T-helper 1 cell treated with Interleukin-12 subunit alpha and Interleukin-12 subunit beta and Interleukin-4 antibody, amounts not matched to agents 30 μg/mL and 1 μg/mL, for 36 hours (primary cell): ENCODE measurements around the gene SLC39A11.

Experiments
- H3K27ac Mint-ChIP-seq: one replicate; pipeline ENCODE4 v1.8.0; 2021; ENCODE audit warnings: mild to moderate bottlenecking, mixed read lengths
- H3K27me3 Mint-ChIP-seq: one replicate; pipeline ENCODE4 v1.8.0; 2021; ENCODE audit warnings: low read depth, mixed read lengths
- H3K36me3 Mint-ChIP-seq: one replicate; pipeline ENCODE4 v1.8.0; 2021; ENCODE audit warnings: low read depth, mixed read lengths
- H3K4me1 Mint-ChIP-seq: one replicate; pipeline ENCODE4 v1.8.0; 2021; ENCODE audit warnings: low read depth, mixed read lengths
- H3K4me3 Mint-ChIP-seq: one replicate; pipeline ENCODE4 v1.8.0; 2021; ENCODE audit warnings: mild to moderate bottlenecking, moderate library complexity, mixed read lengths
- H3K9me3 Mint-ChIP-seq: one replicate; pipeline ENCODE4 v1.8.0; 2021; ENCODE audit warnings: mixed read lengths

The SLC39A11 gene

DNA sequence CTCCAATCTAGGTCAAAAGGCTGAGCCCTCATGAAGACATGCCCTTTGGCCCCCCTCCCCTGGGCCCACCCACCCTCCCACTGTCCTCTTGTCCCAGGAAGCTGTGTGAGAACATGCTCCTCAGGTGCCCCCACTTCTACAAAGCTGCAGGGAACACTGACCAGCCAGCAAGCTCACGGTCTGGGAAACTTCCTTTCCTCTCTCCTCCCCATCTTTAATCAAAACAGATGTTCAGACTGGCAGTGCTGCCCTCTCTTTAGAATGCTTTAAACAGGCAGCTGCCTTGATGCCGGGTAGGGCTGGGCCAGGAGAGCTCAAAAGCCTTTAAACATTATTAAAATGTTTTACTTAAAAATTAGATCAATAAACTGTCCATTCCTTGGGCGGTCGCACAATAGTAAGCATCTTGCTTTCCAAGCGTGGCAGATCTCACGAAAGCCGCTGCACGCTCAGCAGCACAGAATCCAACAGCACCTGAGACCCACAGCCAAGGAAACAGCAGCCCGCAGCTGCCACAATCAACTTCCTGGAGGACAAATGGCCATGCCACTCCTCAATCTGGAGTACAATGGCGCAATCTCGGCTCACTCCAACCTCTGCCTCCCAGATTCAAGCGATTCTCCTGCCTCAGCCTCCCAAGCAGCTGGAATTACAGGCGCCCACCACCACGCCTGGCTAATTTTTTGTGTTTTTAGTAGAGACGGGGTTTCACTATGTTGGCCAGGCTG is 399.2 kb downstream of the SLC39A11 start:
- Mint-ChIP-seq H3K27ac (no peak overlapping the region), H3K4me1 (peaks cover 2% of the 10 kb centered on the region), H3K9me3 (no peaks in the 10 kb centered on the region), H3K36me3 (no peaks in the 10 kb centered on the region), H3K27me3 (no peaks in the 10 kb centered on the region), H3K4me3 (no peak overlapping the region)

DNA sequence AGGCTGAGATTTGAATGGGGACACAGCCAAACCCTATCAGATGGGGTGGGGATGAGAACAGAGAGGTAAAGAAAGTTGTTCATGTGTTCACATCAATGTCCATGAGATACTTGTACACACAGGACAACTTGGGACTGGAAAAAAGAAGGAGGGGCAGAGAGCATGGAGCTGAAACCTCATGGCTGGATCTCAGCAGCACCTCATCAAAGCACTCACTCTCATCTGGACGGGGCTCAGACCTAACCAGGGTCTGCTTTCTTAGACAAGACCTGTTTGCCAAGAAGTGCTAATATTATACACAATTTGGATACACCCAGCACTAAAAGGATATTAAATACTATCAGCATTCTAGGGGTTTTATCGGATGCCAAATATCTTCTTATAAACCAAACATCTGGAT is 399.8 kb downstream of the SLC39A11 start:
- Mint-ChIP-seq H3K4me3 (no peak overlapping the region), H3K27ac (no peak overlapping the region), H3K27me3 (no peaks in the 10 kb centered on the region), H3K4me1 (no peaks in the 10 kb centered on the region), H3K9me3 (no peaks in the 10 kb centered on the region), H3K36me3 (no peaks in the 10 kb centered on the region)

DNA sequence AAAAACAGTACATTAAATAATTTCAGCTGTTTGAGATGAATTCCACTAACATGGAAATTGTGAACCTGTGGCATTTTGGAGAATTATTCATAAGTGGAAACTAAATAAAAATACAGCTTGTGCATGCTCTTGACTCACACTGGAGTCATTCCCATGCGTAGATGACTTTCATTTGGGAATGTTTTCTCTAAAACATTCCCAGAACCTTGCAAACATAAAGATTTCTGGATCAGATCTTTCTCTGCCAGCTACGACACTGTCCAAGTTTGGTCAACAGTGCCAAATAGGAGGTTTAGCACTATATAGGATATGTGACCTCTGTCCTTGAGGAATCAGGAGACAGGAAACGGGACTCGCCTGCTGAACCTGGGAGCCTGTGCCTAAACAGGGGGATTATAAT is 400.9 kb downstream of the SLC39A11 start:
- no peaks in the 10 kb centered on the region for H3K4me1 Mint-ChIP-seq
- H3K27ac Mint-ChIP-seq, result no peak overlapping the region
- H3K9me3 Mint-ChIP-seq, result no peaks in the 10 kb centered on the region
- no peaks in the 10 kb centered on the region for H3K36me3 Mint-ChIP-seq
- H3K27me3 Mint-ChIP-seq, result no peaks in the 10 kb centered on the region
- H3K4me3 Mint-ChIP-seq, result no peak overlapping the region

DNA sequence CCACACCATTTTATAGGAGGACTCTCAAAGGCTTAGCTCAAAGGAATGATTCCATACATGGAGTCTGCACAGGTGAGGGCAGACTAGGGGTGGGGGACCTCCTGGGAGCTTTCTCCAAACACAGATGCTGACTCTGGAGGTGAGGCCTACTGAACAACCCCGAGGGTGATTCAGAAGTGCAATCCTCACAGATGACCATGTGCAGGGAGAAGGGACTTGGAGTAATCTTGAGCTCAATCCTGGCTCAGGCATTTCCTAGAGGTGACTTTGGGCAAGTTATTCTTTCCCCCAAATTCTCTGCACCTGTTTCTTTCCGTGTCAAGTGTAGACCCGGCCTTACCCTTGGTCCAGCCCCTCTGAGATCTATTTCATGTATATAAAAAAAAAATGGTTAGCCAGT is 401.5 kb downstream of the SLC39A11 start:
- H3K27me3 Mint-ChIP-seq, result no peaks in the 10 kb centered on the region
- H3K27ac Mint-ChIP-seq, result no peak overlapping the region
- H3K9me3 Mint-ChIP-seq, result no peaks in the 10 kb centered on the region
- no peaks in the 10 kb centered on the region for H3K36me3 Mint-ChIP-seq
- no peaks in the 10 kb centered on the region for H3K4me1 Mint-ChIP-seq
- H3K4me3 Mint-ChIP-seq, result no peak overlapping the region

DNA sequence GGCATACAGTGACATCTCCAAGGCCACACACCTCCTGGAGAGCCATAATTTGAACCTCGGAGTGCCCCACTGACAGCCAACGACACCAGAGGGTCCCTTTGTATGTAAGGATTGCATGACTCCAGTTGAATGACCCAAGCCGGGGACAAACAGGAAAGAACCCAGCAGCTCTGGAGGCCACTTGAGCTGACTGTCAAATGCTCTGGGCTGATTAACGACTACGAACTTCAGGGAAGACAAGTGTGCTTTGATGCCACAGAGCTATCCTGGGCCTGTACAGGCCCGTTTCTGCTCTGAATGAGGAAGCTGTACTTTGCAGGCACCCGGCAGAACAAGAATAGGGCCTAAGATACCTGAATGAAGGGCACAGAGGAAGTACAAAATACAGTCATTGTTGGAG is 404.6 kb downstream of the SLC39A11 start:
- Mint-ChIP-seq H3K9me3 (no peaks in the 10 kb centered on the region), H3K4me1 (peaks cover 1% of the 10 kb centered on the region), H3K36me3 (no peaks in the 10 kb centered on the region), H3K4me3 (no peak overlapping the region), H3K27ac (no peak overlapping the region), H3K27me3 (no peaks in the 10 kb centered on the region)

DNA sequence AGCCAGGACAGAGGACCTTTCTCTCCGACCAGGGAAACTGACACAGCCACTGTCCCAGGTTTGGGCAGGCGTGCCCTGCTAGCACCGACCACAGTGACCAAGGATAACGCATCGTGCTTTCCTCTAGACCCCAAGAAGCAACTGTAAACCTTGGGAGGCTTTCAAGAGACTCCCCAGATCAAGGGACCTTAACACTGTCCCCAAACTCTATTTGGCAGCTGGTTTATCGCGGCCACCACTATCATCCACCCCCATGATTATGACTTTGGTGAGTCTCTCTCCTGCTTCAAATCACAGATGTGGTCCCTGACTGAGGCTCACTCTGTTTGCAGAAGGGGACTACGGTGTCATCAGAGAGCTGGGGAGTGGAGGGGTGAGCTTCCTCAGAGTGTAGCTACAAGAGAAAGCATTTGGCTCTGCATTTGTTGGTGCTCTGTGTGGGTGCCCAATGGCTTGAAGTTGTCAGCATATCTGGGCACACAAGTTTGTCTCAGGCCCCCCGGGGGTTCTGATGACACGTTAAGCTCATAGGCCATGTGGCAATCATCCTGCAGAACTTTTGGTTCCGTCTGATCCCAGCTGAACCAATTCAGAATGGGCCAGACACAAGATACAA is 408.0 kb downstream of the SLC39A11 start:
- H3K9me3 Mint-ChIP-seq, result no peaks in the 10 kb centered on the region
- no peak overlapping the region for H3K4me3 Mint-ChIP-seq
- no peaks in the 10 kb centered on the region for H3K36me3 Mint-ChIP-seq
- peaks cover 1% of the 10 kb centered on the region for H3K4me1 Mint-ChIP-seq
- no peaks in the 10 kb centered on the region for H3K27me3 Mint-ChIP-seq
- no peak overlapping the region for H3K27ac Mint-ChIP-seq

DNA sequence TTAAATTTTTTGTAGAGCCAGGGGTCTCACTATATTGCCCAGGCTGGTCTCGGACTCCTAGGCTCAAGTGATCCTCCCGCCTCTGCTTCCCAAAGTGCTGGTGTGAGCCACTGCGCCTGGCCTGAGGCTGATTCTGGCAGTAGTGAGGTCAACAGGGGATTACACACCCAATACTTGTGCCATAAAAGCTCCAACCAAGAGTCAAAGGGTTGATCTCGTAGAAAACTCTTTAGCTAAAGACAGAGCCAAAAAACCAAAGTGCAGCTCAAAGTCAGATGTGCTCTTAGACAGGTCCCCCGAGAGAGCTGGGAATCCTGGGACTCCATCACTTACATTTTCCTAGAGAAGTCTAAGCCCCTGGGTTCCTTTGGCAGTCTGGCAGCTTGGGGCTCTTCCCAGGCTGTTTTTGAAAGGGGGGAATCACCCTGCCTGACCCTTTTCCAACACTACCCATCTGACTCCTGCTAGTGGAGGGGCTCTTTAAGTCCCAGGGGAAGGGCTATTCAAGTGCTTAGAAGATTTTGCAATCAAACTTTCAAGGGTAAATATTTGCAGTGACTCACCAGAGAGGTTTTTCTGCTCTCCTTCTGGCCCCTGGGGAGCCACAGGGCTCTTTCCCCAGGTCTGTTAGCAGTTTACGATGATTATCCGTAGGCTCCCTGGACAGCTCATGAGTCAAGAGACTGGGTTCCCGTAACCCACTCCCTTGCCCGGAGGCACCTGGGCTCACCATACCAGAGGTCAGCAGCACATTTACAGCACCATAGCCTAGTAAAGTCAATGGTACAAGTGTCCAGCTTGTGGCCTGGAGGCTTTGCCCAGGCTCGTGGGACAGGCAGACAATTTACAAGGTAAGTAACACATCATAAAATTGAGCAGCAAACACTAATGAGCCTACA is 408.7 kb downstream of the SLC39A11 start:
- Mint-ChIP-seq H3K36me3 (no peaks in the 10 kb centered on the region), H3K4me1 (peaks cover 1% of the 10 kb centered on the region), H3K4me3 (no peak overlapping the region), H3K9me3 (no peaks in the 10 kb centered on the region), H3K27ac (no peak overlapping the region), H3K27me3 (no peaks in the 10 kb centered on the region)

DNA sequence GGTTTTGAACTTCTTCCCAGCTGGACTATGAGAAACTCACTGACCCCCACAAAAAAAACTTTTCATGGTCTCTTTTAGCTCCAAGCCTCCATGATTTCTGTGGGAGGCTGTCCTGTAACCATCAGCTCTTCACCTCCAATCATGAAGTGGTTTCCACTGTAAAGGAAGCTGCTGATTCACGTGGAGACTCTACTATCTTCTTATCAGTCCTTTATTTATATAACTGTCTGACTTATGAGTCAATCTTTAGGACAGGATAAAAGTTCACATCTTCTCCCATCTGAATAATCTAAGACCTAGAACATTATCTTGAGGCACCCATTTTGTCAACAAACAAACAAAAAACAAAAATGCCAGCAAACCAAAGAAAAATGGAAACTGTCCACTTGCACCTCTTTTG is 409.9 kb downstream of the SLC39A11 start:
- no peaks in the 10 kb centered on the region for H3K36me3 Mint-ChIP-seq
- H3K4me1 Mint-ChIP-seq, result peaks cover 1% of the 10 kb centered on the region
- no peaks in the 10 kb centered on the region for H3K9me3 Mint-ChIP-seq
- no peaks in the 10 kb centered on the region for H3K27me3 Mint-ChIP-seq
- no peak overlapping the region for H3K27ac Mint-ChIP-seq
- no peak overlapping the region for H3K4me3 Mint-ChIP-seq

DNA sequence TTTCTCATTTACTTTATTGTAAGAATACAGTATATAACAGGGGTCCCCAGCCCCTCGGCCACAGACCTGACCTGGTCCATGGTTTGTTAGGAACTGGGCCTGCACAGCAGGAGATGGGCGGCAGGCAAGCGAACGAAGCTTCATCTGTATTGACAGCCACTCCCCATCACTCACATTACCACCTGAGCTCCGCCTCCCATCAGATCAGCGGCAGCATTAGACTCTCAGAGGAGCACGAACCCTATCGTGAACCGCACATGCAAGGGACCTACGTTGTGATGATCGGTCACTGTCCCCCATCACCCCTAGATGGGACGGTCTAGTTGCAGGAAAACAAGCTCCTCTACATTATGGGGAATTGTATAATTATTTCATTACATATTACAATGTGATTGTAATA is 410.6 kb downstream of the SLC39A11 start:
- H3K9me3 Mint-ChIP-seq, result no peaks in the 10 kb centered on the region
- H3K36me3 Mint-ChIP-seq, result no peaks in the 10 kb centered on the region
- H3K4me3 Mint-ChIP-seq, result no peak overlapping the region
- no peak overlapping the region for H3K27ac Mint-ChIP-seq
- peaks cover 1% of the 10 kb centered on the region for H3K4me1 Mint-ChIP-seq
- H3K27me3 Mint-ChIP-seq, result no peaks in the 10 kb centered on the region

DNA sequence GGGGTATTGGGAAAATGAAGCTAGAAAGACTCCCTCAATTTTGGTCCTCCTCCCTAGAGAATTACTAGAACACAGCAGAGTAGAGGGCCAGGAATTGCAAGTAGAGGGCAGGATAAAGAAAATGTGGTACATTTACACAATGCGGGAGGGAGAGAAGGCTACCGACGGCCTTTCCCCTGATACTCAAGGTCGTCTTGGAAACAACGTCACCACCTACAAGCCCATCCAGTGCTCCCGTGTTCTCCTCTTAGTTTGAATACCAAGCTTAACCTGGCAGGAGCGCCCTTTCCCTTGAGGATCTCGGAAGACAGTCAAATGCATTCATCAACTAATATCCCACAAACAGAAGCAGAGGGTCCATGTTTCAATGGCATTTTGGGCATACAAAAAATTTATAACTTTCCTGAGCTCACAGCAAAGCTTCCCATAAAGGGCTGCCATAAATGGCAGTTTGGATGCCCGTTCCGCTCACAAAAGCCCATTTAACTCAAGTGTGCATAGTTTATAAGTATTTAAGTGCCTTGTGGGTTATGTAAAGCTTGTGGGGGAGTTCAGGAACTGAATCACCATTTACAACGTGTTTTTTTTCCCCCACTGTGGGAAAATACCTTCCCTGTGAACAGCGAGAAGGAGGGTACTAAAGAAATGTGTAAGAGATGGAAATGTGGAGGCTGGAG is 414.6 kb downstream of the SLC39A11 start:
- no peaks in the 10 kb centered on the region for H3K9me3 Mint-ChIP-seq
- no peak overlapping the region for H3K4me3 Mint-ChIP-seq
- no peaks in the 10 kb centered on the region for H3K4me1 Mint-ChIP-seq
- H3K27me3 Mint-ChIP-seq, result no peaks in the 10 kb centered on the region
- H3K36me3 Mint-ChIP-seq, result no peaks in the 10 kb centered on the region
- H3K27ac Mint-ChIP-seq, result no peak overlapping the region

DNA sequence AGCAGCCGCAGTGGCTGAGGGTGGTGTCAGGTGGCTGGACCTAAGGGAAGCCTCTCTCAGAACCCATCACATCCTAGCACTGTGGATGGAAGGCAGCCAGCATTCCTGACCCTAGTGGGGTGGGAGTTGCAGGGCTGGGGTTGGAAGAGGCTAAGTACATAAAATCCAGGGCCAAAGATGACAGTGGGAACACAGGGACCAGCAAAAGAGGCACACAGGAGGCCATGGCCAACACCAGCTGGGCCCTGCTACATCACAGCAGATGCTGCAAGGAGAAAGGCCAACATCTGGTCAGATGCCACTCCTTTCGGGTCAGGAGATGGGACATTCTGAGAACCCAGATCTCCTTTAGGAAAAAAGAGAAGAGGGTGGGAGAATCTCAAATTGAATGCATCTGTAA is 415.4 kb downstream of the SLC39A11 start:
- Mint-ChIP-seq H3K4me1 (no peaks in the 10 kb centered on the region), H3K4me3 (no peak overlapping the region), H3K27ac (no peak overlapping the region), H3K36me3 (no peaks in the 10 kb centered on the region), H3K9me3 (no peaks in the 10 kb centered on the region), H3K27me3 (no peaks in the 10 kb centered on the region)

DNA sequence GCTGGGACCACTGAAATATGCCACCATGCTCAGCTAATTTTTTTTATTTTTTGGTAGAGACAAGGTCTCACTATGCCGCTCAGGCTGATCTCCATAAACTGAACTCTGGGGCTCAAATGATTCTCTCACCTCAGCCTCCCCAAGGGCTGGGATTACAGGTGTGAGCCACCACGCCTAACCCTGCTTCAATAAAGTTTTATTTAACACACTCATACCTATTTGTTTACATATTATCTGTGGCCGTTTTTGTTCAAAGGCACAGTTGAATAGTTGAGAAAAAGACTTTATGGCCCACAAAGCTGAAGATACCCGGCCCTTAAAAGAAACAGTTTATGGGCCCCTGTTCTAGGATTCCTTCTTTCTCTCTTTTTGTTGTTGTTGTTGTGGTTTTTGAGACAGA is 419.8 kb downstream of the SLC39A11 start:
- Mint-ChIP-seq H3K27ac (no peak overlapping the region), H3K4me3 (no peak overlapping the region), H3K27me3 (no peaks in the 10 kb centered on the region), H3K36me3 (no peaks in the 10 kb centered on the region), H3K4me1 (no peaks in the 10 kb centered on the region), H3K9me3 (no peaks in the 10 kb centered on the region)

DNA sequence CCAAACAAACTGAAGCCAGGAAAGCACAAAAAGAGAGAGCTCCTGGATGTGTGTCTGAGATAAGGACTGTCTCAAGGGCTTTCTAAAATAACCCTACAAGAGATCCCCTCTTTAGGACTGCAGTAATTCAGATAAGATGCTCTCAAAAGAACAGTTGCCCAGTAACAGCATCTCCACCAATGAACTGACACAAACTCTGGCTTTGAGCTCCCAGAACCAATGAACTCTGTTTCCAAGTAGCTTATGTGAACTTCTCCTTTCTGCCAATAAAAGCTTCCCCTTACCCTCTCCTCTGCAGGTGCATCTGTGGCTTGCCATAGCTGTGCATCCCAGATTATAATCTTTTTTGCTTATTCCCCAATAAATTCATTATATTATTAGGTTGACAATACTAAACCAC is 421.5 kb downstream of the SLC39A11 start:
- Mint-ChIP-seq H3K4me1 (no peaks in the 10 kb centered on the region), H3K9me3 (no peaks in the 10 kb centered on the region), H3K27ac (no peak overlapping the region), H3K36me3 (no peaks in the 10 kb centered on the region), H3K27me3 (no peaks in the 10 kb centered on the region), H3K4me3 (no peak overlapping the region)
